DND-41 (cell line): ENCODE measurements around the gene ADH4.

Experiments
- ATAC-seq: fragments of 200-7000 bp; cut with Tn5 transposase; 3 replicates; pipeline ENCODE4 v1.9.1; 2021; ENCODE audit warnings: low read depth; ENCODE audit not compliant: insufficient read depth
- DNase-seq: peaks from one replicate; pipeline ENCODE4 v3.0.0-alpha.2; 2020
- H2AFZ ChIP-seq: 2 replicates; pipeline ENCODE4 v1.6.0; 2012; ENCODE audit warnings: low read depth, low read length
- H3K27ac ChIP-seq: 2 replicates; pipeline ENCODE4 v1.5.1; 2012; ENCODE audit warnings: low read length, inconsistent platforms
- H3K27me3 ChIP-seq: fragments of 200-600 bp; sonication (generic); 2 replicates; pipeline ENCODE4 v1.6.0; 2012; ENCODE audit warnings: low read length, mild to moderate bottlenecking, inconsistent platforms; ENCODE audit not compliant: insufficient read depth, poor library complexity
- H3K36me3 ChIP-seq: 2 replicates; pipeline ENCODE4 v1.5.1; 2012; ENCODE audit warnings: low read length, inconsistent platforms; ENCODE audit not compliant: insufficient read depth
- H3K4me1 ChIP-seq: 2 replicates; pipeline ENCODE4 v1.5.1; 2012; ENCODE audit warnings: mild to moderate bottlenecking, low read length; ENCODE audit not compliant: insufficient read depth
- H3K4me2 ChIP-seq: 2 replicates; pipeline ENCODE4 v1.6.0; 2012; ENCODE audit warnings: mild to moderate bottlenecking, moderate library complexity, low read length, inconsistent platforms; ENCODE audit not compliant: insufficient read depth
- H3K4me3 ChIP-seq, 2 experiments: fragments of 200-600 bp in 1 of 2; shearing (Covaris generic) in 1 of 2; 2 replicates each; pipeline ENCODE4 v1.5.1; 2012 to 2016; ENCODE audit warnings: inconsistent platforms in 2 of 2, low read length in 2 of 2, mild to moderate bottlenecking in 2 of 2, low read depth in 1 of 2, moderate library complexity in 1 of 2
- H3K79me2 ChIP-seq: 2 replicates; pipeline ENCODE4 v1.6.0; 2012; ENCODE audit warnings: low read length, inconsistent platforms; ENCODE audit not compliant: insufficient read depth
- H3K9ac ChIP-seq: 2 replicates; pipeline ENCODE4 v1.6.0; 2012; ENCODE audit warnings: low read depth, mild to moderate bottlenecking, inconsistent platforms, low read length, moderate library complexity
- H3K9me3 ChIP-seq: 2 replicates; pipeline ENCODE4 v1.5.1; 2012; ENCODE audit warnings: low read length, moderate library complexity, mild to moderate bottlenecking, inconsistent platforms; ENCODE audit not compliant: insufficient read depth, severe bottlenecking
- H4K20me1 ChIP-seq: 2 replicates; pipeline ENCODE4 v1.6.0; 2012; ENCODE audit warnings: low read length; ENCODE audit not compliant: insufficient read depth
- CTCF ChIP-seq: IDR thresholded peaks from 2 replicates; pipeline ENCODE4 v1.5.1; 2012; ENCODE audit warnings: borderline replicate concordance, low read length, moderate library complexity, mild to moderate bottlenecking; ENCODE audit not compliant: poor library complexity, severe bottlenecking; ENCODE audit errors: extremely low read depth
- EZH2 ChIP-seq: IDR thresholded peaks from 3 replicates; pipeline ENCODE4 v1.6.1; 2012; ENCODE audit warnings: borderline replicate concordance, low read depth, mild to moderate bottlenecking, moderate library complexity, low read length, inconsistent platforms; ENCODE audit not compliant: severe bottlenecking

The ADH4 gene

DNA sequence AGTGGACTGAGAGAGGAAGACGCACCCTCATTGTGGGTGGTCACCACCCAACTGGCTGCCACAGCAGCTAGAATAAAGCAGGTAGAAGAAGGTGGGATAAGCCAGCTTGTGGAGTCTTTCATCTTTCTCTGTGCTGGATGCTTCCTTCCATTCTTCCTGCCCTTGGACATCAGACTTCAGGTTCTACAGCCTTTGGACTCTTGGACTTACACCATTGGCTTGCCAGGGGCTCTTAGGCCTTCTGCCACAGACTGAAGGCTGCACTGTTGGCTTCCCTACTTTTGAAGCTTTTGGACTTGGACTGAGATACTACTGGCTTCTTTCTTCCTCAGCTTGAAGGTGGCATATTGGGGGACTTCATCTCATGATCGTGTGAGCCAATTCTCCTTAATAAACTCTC, 41.5 kb upstream of the ADH4 start:
- Histone ChIP-seq H3K36me3 (no peaks in the 10 kb centered on the region), H4K20me1 (no peaks in the 10 kb centered on the region), H3K4me3 (no peak overlapping the region), H3K4me1 (no peaks in the 10 kb centered on the region), H3K4me2 (no peak overlapping the region), H3K27me3 (no peaks in the 10 kb centered on the region), H2AFZ (no peak overlapping the region), H3K27ac (no peak overlapping the region), H3K79me2 (no peaks in the 10 kb centered on the region), H3K9ac (no peak overlapping the region), H3K9me3 (peaks cover 3% of the 10 kb centered on the region)
- DNase-seq = no peak
- ATAC-seq = no peak
- TF ChIP-seq CTCF (no peak), EZH2 (no peak)

- Histone ChIP-seq H3K4me1 (no peaks in the 10 kb centered on the region), H4K20me1 (no peaks in the 10 kb centered on the region), H3K27ac (no peak overlapping the region), H3K4me3 (no peak overlapping the region), H3K9me3 (peaks cover 2% of the 10 kb centered on the region), H3K27me3 (no peaks in the 10 kb centered on the region), H3K79me2 (no peaks in the 10 kb centered on the region), H2AFZ (no peak overlapping the region), H3K9ac (no peak overlapping the region), H3K4me2 (no peak overlapping the region), H3K36me3 (no peaks in the 10 kb centered on the region)
- DNase-seq (no peak), ATAC-seq (no peak)
- TF ChIP-seq CTCF (no peak), EZH2 (no peak)
Measured at GRCh38 chr4:99180382-99181070, 36.4 kb upstream of the ADH4 start.

- Histone ChIP-seq H3K27ac (no peak overlapping the region), H3K4me1 (no peaks in the 10 kb centered on the region), H4K20me1 (no peaks in the 10 kb centered on the region), H3K4me2 (no peak overlapping the region), H2AFZ (no peak overlapping the region), H3K36me3 (no peaks in the 10 kb centered on the region), H3K79me2 (no peaks in the 10 kb centered on the region), H3K27me3 (no peaks in the 10 kb centered on the region), H3K4me3 (no peak overlapping the region), H3K9ac (no peak overlapping the region), H3K9me3 (no peaks in the 10 kb centered on the region)
- TF ChIP-seq EZH2 (no peak), CTCF (no peak)
- DNase-seq (no peak), ATAC-seq (no peak)
Measured at GRCh38 chr4:99179626-99180025, 35.5 kb upstream of the ADH4 start.
